ENCODE results near the gene INTS4. TPM values are rescaled to one million over a fixed set of nuclear protein-coding genes. Genes with fewer than 3 reads are reported as not detected.
"Not testable (repeated sequence)": the region's sequence is repeated elsewhere in the genome, so short reads cannot be mapped to it uniquely, and the experiment has no call there.

The INTS4 gene
- 46.9 TPM for total RNA-seq (ENCODE audit: insufficient read depth, low replicate concordance)

DNA sequence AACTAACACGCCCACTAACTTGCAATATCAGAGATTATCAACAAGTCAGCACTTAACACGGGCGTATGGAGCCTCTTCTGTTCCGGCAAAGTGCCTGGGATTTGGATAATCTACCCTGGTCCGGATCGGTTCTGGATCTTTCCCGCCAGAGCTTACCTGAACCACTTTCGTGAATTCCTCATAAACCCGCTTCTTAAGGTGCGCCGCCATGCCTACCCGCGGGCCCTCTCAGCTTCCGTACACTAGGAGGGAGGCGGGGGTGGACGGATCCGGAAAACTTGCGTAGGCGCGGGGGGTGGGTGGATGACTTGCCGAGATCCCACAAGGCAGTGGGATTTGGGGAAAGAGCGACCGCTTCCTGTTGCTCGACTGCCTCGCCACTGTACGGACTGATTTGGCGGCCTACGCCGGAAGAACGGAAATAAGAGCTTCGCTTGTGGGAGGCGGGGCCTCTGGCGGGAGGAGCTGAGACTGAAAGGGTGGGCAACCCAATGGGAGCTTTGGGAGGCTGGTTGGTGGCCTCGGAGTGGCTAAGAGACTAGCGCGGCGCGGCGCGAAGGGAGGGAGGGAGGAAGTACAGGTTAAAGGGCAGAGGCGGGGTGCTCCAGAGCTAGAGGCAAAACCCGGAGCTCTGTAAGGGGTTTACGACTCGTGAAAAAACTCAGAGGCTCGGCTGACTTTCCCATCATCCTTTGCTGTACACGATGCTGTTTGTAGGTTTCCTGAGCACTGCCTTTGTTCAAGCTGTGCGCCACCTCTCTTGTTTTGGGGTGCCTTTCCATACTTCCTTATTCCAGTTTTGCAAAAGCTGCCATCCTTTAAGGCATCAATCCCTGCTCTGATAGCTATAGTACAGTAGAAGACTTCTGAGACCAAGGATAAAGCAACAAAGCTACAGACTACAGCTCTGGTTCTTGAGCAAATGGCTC lies at the start of gene INTS4:
INTS4 (minus strand) TSS at position 235 of the 929 bp plus-strand sequence; CDS start at position 210, 25 bp downstream.
- peak; percentile 100 for DNase-seq (ENCODE audit: low spot score)

- DNase-seq (ENCODE audit: low spot score): no peak
Observed at GRCh38 chr11:78041843-78042440, 47.5 kb upstream of the INTS4 start.

GRCh38 chr11:78041380-78041719 lies 46.9 kb upstream of the INTS4 start:
- not testable (repeated sequence) for DNase-seq (ENCODE audit: low spot score)

GRCh38 chr11:78040691-78041379 lies 46.4 kb upstream of the INTS4 start:
- DNase-seq (ENCODE audit: low spot score): no peak

DNA sequence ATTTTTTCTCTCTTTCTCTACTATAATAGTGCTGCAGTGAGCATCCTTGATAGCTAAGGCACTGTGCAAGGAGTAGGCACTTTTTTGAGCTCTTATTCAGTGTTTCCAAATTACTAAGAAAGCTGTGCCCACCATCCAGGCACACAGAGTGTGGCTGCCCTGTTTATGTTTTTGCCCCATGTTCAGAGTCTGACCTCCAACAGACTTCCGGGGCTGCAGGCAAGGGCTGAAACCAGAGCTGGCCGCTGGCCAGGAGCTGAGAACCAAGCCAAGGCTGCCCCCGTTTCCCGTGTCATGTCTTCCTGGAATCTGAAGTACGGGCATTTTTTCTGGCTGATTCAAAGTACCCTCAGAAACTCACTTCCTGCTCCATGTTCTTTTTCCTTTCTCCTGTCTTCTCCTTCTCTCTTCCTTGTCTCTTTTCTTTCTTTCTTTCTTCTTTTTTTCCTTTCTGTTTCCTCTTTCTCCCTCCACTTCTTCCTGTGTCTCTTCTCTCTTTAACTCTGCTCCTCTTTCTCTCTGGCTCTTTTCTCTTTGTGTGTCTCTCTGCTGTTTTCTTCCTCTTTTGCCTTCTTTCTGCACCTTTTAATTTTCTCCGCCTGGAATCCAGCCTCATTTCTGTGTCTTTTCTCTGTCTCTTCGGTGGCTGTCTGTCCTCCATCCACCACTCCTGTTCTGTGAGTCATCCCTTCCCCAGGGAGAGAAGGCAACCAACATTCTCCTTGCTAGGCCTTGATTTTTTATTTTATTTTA lies 45.6 kb upstream of the INTS4 start:
- peak; percentile 79 for DNase-seq (ENCODE audit: low spot score)

DNA sequence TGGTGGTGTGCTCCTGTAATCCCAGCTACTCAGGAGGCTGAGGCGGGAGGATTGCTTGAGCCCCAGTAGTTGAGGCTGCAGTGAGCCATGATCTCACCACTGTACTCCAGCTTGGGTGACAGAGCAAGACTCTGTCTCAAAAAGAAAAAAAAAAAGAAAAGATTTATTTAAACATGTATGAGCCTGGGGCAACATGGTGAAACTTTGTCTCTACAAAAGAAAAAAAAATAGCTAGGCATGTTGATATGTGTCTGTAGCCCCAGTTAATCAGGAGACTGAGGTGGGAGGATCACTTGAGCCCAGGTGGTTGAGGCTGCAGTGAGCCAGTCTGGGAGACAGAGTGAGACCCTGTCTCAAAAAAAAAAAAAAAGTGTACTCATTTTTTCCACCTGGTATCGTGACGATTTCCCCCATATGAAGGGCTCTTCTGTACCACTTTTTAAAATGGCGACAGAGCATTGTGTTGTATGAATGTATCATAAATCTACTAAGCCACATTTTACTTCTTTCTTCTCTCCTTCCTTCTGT lies 45.0 kb upstream of the INTS4 start:
- DNase-seq (ENCODE audit: low spot score): no peak

DNA sequence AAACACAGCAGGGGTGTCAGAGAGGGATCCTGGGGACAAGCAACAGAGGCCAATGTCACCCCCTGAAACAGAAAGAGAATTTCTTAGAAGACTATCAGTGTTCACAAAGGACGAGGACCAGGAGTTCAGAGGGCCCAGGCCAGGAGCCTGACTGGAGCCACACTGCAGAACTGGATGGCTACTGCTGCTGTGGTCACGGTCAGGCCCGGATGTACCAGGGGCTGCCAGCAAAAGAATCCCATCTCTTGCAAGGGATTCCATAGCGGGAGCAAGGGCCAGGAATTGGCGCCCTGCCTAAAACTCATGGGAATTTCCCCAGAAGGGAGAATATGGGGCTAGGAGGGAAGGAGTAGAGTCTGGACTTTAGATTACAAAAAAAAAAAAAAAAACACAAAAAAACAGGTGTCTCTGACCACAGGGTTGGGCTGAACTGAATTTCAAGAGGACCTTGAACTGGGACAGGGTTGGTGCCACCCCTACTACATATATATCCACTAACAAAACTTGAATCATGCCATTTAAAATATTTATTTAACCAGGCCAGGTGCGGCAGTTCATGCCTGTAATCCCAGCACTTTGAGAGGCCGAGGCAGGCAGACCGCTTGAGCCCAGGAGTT lies 44.3 kb upstream of the INTS4 start:
- DNase-seq (ENCODE audit: low spot score): peak; percentile 33

DNA sequence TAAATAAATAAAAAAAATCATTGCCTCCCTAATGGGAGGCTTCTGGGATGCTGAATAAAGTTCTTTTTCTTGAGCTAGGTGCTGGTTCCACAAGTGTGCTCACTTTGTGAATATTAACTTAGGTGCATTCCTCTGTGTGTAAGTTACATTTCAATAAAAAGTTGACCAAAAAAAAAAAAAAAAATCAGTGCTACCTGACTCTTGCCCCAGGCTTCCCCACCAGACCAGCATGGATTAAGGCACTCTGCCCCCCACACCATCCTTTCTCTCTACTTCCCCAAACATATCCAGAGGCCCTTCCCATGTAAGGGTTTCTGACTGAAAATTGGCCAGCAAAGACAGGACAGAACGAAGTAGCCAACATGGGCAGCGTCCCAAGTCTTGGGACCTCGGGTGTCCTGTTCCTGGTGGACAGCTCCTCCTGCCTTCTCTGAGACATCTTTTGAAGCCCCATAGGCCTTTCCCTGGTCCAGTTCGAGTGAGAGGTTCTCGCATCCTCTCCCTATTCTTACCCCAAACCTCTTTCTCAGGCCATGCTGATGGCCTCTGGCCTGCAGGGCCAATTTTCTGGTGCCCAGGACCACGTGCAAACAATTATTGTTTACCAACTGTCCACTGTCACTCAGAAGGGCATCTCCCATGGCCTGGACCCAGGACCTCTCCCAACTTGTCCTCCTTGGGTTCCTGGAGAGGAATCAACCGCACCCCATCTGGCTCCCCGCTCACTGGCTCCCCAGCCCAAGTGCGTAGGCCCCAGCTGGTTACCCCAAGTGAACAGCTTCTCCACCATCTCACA lies 43.6 kb upstream of the INTS4 start:
- no peak for DNase-seq (ENCODE audit: low spot score)

GRCh38 chr11:78037056-78037455 lies 42.6 kb upstream of the INTS4 start:
- DNase-seq (ENCODE audit: low spot score): no peak

- no peak for DNase-seq (ENCODE audit: low spot score)
Observed at GRCh38 chr11:78036313-78036712, 41.8 kb upstream of the INTS4 start.

- no peak for DNase-seq (ENCODE audit: low spot score)
Observed at GRCh38 chr11:78034623-78035022, 40.2 kb upstream of the INTS4 start.

GRCh38 chr11:78033040-78033439 lies 38.6 kb upstream of the INTS4 start:
- no peak for DNase-seq (ENCODE audit: low spot score)

GRCh38 chr11:78032090-78032489 lies 37.6 kb upstream of the INTS4 start:
- peak; percentile 38 for DNase-seq (ENCODE audit: low spot score)

- DNase-seq (ENCODE audit: low spot score): no peak
Observed at GRCh38 chr11:78031629-78032028, 37.2 kb upstream of the INTS4 start.

- peak; percentile 83 for DNase-seq (ENCODE audit: low spot score)
Observed at GRCh38 chr11:78030429-78031325, 36.2 kb upstream of the INTS4 start.

GRCh38 chr11:78028423-78028822 lies 34.0 kb upstream of the INTS4 start:
- not testable (repeated sequence) for DNase-seq (ENCODE audit: low spot score)

- no peak for DNase-seq (ENCODE audit: low spot score)
Observed at GRCh38 chr11:78027759-78028158, 33.3 kb upstream of the INTS4 start.

DNA sequence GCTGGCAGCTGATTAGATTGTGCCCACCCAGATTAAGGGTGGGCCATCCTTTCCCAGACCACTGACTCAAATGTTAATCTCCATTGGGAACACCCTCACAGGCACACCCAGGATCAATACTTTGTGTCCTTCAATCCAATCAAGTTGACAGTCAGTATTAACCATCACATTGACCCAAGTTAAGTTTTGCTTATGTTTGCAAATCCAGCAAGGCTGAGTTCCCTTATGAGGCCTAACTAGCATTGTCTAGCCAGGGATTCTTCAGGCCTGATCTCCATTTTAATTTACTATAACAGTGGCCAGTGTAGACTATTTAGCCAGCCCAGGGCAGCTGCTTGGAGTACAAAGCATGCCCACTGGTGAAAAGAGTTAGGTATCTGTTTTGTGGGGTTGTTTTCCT lies 30.9 kb upstream of the INTS4 start:
- no peak for DNase-seq (ENCODE audit: low spot score)

DNA sequence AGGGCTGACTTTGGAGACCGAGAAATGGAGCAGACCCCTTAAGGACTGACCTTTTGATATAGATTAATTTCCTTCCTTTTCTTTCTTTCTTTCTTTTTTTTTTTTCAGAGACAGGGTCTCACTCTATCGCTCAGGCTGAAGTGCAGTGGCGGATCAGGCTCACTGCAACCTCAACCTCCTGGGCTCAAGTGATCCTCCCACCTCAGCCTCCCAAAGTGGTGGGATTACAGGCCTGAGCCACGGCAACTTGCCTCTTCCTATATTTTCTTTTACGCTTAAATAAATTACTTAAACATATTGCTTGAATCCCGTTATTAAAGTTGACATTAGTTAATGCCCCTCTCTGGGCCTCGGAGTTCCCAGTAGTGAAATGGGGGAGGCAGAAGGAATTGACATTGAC lies 29.0 kb upstream of the INTS4 start:
- DNase-seq (ENCODE audit: low spot score): no peak
